Kidney epithelial cell (primary cell): Measurements from ENCODE around the gene C3orf33. TPM values are rescaled to one million over a fixed set of nuclear protein-coding genes. Genes with fewer than 3 reads are reported as not detected.
"Not testable (repeated sequence)": the region's sequence is repeated elsewhere in the genome, so short reads cannot be mapped to it uniquely, and the experiment has no call there.

Experiments
- DNase-seq: peaks from one replicate; pipeline ENCODE4 v3.0.0-alpha.2; 2010; ENCODE audit warnings: low read depth
- H3K27me3 ChIP-seq: 2 replicates; pipeline ENCODE4 v1.6.0; 2011; ENCODE audit warnings: low read length; ENCODE audit not compliant: control insufficient read depth, insufficient read depth
- H3K36me3 ChIP-seq: 2 replicates; pipeline ENCODE4 v1.5.1; 2011; ENCODE audit warnings: low read length; ENCODE audit not compliant: control insufficient read depth, insufficient read depth
- H3K4me3 ChIP-seq: 2 replicates; pipeline ENCODE4 v1.5.1; 2011; ENCODE audit warnings: low read depth, mild to moderate bottlenecking, control low read depth, low read length
- CTCF ChIP-seq: IDR thresholded peaks from 2 replicates; pipeline ENCODE4 v1.5.1; 2011; ENCODE audit warnings: mild to moderate bottlenecking, moderate library complexity, low read length, control low read depth, inconsistent platforms; ENCODE audit not compliant: insufficient read depth, poor library complexity, severe bottlenecking
- total RNA-seq: library from RNA; depleted of rRNA; stranded (reverse); fragments of >200 nt; gene quantifications from 2 replicates; pipeline ENCODE4 v1.2.3, GENCODE V29; 2015

C3orf33 gene
- total RNA-seq, 1 donor from 2014 or later = 3.9 TPM

GRCh38 chr3:155847993-155848392, 41.9 kb upstream of the C3orf33 start:
- no peak for TF ChIP-seq CTCF
- H3K36me3 ChIP-seq = no peaks in the 10 kb centered on the region
- no peak overlapping the region for H3K4me3 ChIP-seq
- H3K27me3 ChIP-seq = no peaks in the 10 kb centered on the region
- no peak for DNase-seq

GRCh38 chr3:155846119-155846518, 40.0 kb upstream of the C3orf33 start:
- Histone ChIP-seq H3K27me3 (no peaks in the 10 kb centered on the region), H3K4me3 (no peak overlapping the region), H3K36me3 (no peaks in the 10 kb centered on the region)
- TF ChIP-seq CTCF = no peak
- no peak for DNase-seq

- Histone ChIP-seq H3K27me3 (no peaks in the 10 kb centered on the region), H3K36me3 (no peaks in the 10 kb centered on the region), H3K4me3 (no peak overlapping the region)
- DNase-seq = no peak
- TF ChIP-seq CTCF = no peak
Measured at GRCh38 chr3:155843569-155843968, 37.5 kb upstream of the C3orf33 start.

- no peak for DNase-seq
Measured at GRCh38 chr3:155835341-155836071, 29.4 kb upstream of the C3orf33 start.

GRCh38 chr3:155828490-155829098, 22.5 kb upstream of the C3orf33 start:
- H3K27me3 ChIP-seq, H3K36me3 ChIP-seq, DNase-seq, H3K4me3 ChIP-seq: not testable (repeated sequence)

More at GRCh38 chr3:155835341-155836071, 29.4 kb upstream of the C3orf33 start:
- TF ChIP-seq CTCF = no peak
- H3K27me3 ChIP-seq = no peaks in the 10 kb centered on the region
- H3K4me3 ChIP-seq = no peak overlapping the region
- no peaks in the 10 kb centered on the region for H3K36me3 ChIP-seq

- no peaks in the 10 kb centered on the region for H3K36me3 ChIP-seq
- no peak for DNase-seq
- H3K4me3 ChIP-seq = no peak overlapping the region
- no peaks in the 10 kb centered on the region for H3K27me3 ChIP-seq
- TF ChIP-seq CTCF = no peak
Measured at GRCh38 chr3:155815030-155815545, 9.0 kb upstream of the C3orf33 start.

- H3K4me3 ChIP-seq, H3K27me3 ChIP-seq, H3K36me3 ChIP-seq, DNase-seq: not testable (repeated sequence)
Measured at GRCh38 chr3:155813224-155813623, 7.1 kb upstream of the C3orf33 start.
